ENCODE measurements around the gene GRIA3.

The GRIA3 gene

GRCh38 chrX:123188081-123188480, 4.0 kb downstream of the GRIA3 start:
- no peak for TF ChIP-seq CTCF (IDR thresholded peaks at IDR 0.05; ENCODE audit: low read depth, low read length, missing control alignments)
- no peak overlapping the region for H3K4me3 ChIP-seq (replicated peaks; ENCODE audit: low read depth, low read length)
- DNase-seq (ENCODE audit: extremely low read depth, low read depth) = no peak

- H3K4me3 ChIP-seq (replicated peaks; ENCODE audit: low read depth, low read length) = no peak overlapping the region
- DNase-seq (ENCODE audit: extremely low read depth, low read depth) = no peak
- no peak for TF ChIP-seq CTCF (IDR thresholded peaks at IDR 0.05; ENCODE audit: low read depth, low read length, missing control alignments)
These were observed 5.3 kb downstream of the GRIA3 start for GRCh38 chrX:123189338-123189737.

GRCh38 chrX:123190096-123190495, 6.0 kb downstream of the GRIA3 start:
- no peak overlapping the region for H3K4me3 ChIP-seq (replicated peaks; ENCODE audit: low read depth, low read length)
- no peak for DNase-seq (ENCODE audit: extremely low read depth, low read depth)
- no peak for TF ChIP-seq CTCF (IDR thresholded peaks at IDR 0.05; ENCODE audit: low read depth, low read length, missing control alignments)

GRCh38 chrX:123193101-123193500, 9.0 kb downstream of the GRIA3 start:
- no peak overlapping the region for H3K4me3 ChIP-seq (replicated peaks; ENCODE audit: low read depth, low read length)
- DNase-seq (ENCODE audit: extremely low read depth, low read depth) = no peak
- TF ChIP-seq CTCF (IDR thresholded peaks at IDR 0.05; ENCODE audit: low read depth, low read length, missing control alignments) = no peak

GRCh38 chrX:123199338-123199737, 15.3 kb downstream of the GRIA3 start:
- no peak for TF ChIP-seq CTCF (IDR thresholded peaks at IDR 0.05; ENCODE audit: low read depth, low read length, missing control alignments)
- H3K4me3 ChIP-seq (replicated peaks; ENCODE audit: low read depth, low read length) = no peak overlapping the region
- DNase-seq (ENCODE audit: extremely low read depth, low read depth) = no peak

GRCh38 chrX:123201720-123202119, 17.6 kb downstream of the GRIA3 start:
- no peak overlapping the region for H3K4me3 ChIP-seq (replicated peaks; ENCODE audit: low read depth, low read length)
- no peak for TF ChIP-seq CTCF (IDR thresholded peaks at IDR 0.05; ENCODE audit: low read depth, low read length, missing control alignments)
- DNase-seq (ENCODE audit: extremely low read depth, low read depth) = no peak

- no peak for DNase-seq (ENCODE audit: extremely low read depth, low read depth)
- no peak for TF ChIP-seq CTCF (IDR thresholded peaks at IDR 0.05; ENCODE audit: low read depth, low read length, missing control alignments)
- no peak overlapping the region for H3K4me3 ChIP-seq (replicated peaks; ENCODE audit: low read depth, low read length)
These were observed 18.4 kb downstream of the GRIA3 start for GRCh38 chrX:123202523-123202922.

Measured in HFF-Myc (cell line).